ENCODE measurements around the gene SYNRG.

SYNRG gene

GRCh38 chr17:37507111-37507510, 102.1 kb downstream of the SYNRG start:
- ChIA-PET CTCF (interaction anchor here (0.7 kb wide), 1 partner anchor 10 kb away, joined by 3 read pairs; no protein-coding TSS in a partner anchor), POLR2A (interaction anchor here (0.8 kb wide), 1 partner anchor 16 kb away, joined by 3 read pairs; no protein-coding TSS in a partner anchor)
- DNase-seq (ENCODE audit: extremely low spot score), result no peak
- no peak for TF ChIP-seq FOXK2 (IDR thresholded peaks at IDR 0.05)
- no peak for TF ChIP-seq ZNF384 (IDR thresholded peaks at IDR 0.05)
- TF ChIP-seq LEF1 (IDR thresholded peaks at IDR 0.05; ENCODE audit: borderline replicate concordance), result no peak
- TF ChIP-seq, protein P1, sequence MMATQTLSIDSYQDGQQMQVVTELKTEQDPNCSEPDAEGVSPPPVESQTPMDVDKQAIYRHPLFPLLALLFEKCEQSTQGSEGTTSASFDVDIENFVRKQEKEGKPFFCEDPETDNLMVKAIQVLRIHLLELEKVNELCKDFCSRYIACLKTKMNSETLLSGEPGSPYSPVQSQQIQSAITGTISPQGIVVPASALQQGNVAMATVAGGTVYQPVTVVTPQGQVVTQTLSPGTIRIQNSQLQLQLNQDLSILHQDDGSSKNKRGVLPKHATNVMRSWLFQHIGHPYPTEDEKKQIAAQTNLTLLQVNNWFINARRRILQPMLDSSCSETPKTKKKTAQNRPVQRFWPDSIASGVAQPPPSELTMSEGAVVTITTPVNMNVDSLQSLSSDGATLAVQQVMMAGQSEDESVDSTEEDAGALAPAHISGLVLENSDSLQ (IDR thresholded peaks at IDR 0.05), result no peak
- TF ChIP-seq FOXM1 (IDR thresholded peaks at IDR 0.05; ENCODE audit: borderline replicate concordance), result no peak

DNA sequence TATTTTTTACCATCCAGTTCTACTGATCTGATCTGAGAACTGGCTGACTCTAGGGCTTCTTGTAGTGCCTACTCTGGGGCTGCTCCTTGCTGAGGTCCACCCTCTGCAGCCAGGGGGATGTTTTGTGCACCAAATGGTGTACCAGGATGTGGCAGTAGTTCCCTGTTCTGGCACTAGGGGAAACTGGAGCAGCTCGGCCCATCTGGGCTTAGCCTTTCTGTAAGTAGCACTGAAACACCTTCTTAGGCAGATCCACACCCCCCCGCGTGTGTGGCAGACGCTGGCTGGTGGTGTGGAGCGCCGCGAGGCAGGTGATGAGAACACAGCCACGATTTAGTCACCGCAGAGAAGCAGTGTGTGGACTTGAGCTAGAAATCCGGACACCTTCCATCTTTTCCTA, 102.5 kb downstream of the SYNRG start:
- ChIA-PET POLR2A (no interaction called here), CTCF (no interaction called here)
- no peak for TF ChIP-seq SUZ12 (IDR thresholded peaks at IDR 0.05)
- no peak for TF ChIP-seq ELF4 (IDR thresholded peaks at IDR 0.05)
- no peak for TF ChIP-seq SP1 (IDR thresholded peaks at IDR 0.05)
- TF ChIP-seq FOXM1 (IDR thresholded peaks at IDR 0.05; ENCODE audit: borderline replicate concordance), result no peak
- TF ChIP-seq FOXA1 (IDR thresholded peaks at IDR 0.05), result no peak
- TF ChIP-seq CTBP1 (IDR thresholded peaks at IDR 0.05; ENCODE audit: borderline replicate concordance), result no peak
- no peak for TF ChIP-seq BHLHE40 (IDR thresholded peaks at IDR 0.05; ENCODE audit: borderline replicate concordance)
- TF ChIP-seq L3MBTL2 (conservative IDR thresholded peaks at IDR 0.05), result no peak
- no peak for TF ChIP-seq TARDBP (IDR thresholded peaks at IDR 0.05)
- TF ChIP-seq LEF1 (IDR thresholded peaks at IDR 0.05; ENCODE audit: borderline replicate concordance), result no peak
- TF ChIP-seq HDGF (IDR thresholded peaks at IDR 0.05; ENCODE audit: borderline replicate concordance), result no peak
- no peak for TF ChIP-seq FOXK2 (IDR thresholded peaks at IDR 0.05)
- TF ChIP-seq ARNT (IDR thresholded peaks at IDR 0.05), result no peak
- TF ChIP-seq, protein P1 (IDR thresholded peaks at IDR 0.05), result no peak
- TF ChIP-seq NFRKB (IDR thresholded peaks at IDR 0.05), result no peak
- no peak for TF ChIP-seq ZNF384 (IDR thresholded peaks at IDR 0.05)
- DNase-seq (ENCODE audit: extremely low spot score), result peak; percentile 52

DNA sequence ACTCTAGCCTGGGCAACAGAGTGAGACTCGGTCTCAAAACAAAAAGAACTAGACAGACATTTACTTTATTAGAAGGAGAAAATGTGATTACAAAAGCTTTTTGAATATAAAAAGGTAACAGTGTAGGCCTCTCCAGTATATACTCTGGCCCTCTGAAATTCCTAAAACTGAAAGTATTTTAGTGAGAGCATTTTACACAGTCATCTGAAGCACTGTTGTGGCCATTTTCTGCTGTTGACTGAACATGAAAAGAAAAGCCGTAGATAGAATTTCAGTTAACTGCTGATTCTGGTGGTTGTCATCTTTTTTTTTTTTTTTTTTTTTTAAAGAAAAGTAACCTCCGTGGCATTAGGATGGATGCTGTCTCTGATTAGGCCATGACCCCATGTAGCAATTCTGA, 103.9 kb downstream of the SYNRG start:
- ChIA-PET POLR2A (no interaction called here), CTCF (no interaction called here)
- DNase-seq (ENCODE audit: extremely low spot score), result no peak
- TF ChIP-seq, protein P1 (IDR thresholded peaks at IDR 0.05), result no peak

DNA sequence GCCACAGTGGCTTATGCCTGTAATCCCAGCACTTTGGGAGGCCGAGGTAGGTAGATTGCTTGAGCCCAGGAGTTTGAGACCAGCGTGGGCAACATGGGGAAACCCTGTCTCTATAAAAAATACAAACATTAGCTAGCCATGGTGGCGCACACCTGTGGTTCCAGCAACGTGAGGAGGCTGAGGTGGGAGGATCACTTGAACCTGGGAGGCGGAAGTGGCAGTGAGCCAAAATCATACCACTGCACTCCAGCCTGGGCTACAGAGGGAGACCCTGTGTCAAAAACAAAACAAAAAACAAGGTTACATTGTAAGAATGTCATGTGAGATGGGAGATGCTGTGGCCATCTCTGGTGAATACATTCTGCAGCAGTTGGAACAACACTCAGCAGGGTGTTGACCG, 106.1 kb downstream of the SYNRG start:
- TF ChIP-seq FOXA1 (IDR thresholded peaks at IDR 0.05) (no peak), FOXM1 (IDR thresholded peaks at IDR 0.05; ENCODE audit: borderline replicate concordance) (no peak), FOXK2 (IDR thresholded peaks at IDR 0.05) (no peak), L3MBTL2 (conservative IDR thresholded peaks at IDR 0.05) (no peak), ARNT (IDR thresholded peaks at IDR 0.05) (no peak), SP1 (IDR thresholded peaks at IDR 0.05) (no peak), TARDBP (IDR thresholded peaks at IDR 0.05) (no peak), BHLHE40 (IDR thresholded peaks at IDR 0.05; ENCODE audit: borderline replicate concordance) (no peak), ZNF384 (IDR thresholded peaks at IDR 0.05) (no peak)
- TF ChIP-seq, protein P1 (IDR thresholded peaks at IDR 0.05), result no peak
- ChIA-PET POLR2A (no interaction called here), CTCF (interaction anchor here (0.7 kb wide), 1 partner anchor 106 kb away, joined by 3 read pairs; the partner anchor contains the start of gene SYNRG)
- DNase-seq (ENCODE audit: extremely low spot score), result no peak

- TF ChIP-seq ELF4 (IDR thresholded peaks at IDR 0.05) (no peak), CTBP1 (IDR thresholded peaks at IDR 0.05; ENCODE audit: borderline replicate concordance) (no peak), LEF1 (IDR thresholded peaks at IDR 0.05; ENCODE audit: borderline replicate concordance) (no peak), SP1 (IDR thresholded peaks at IDR 0.05) (no peak)
- ChIA-PET CTCF (interaction anchor here (0.7 kb wide), 1 partner anchor 107 kb away, joined by 3 read pairs; the partner anchor contains the start of gene SYNRG), POLR2A (no interaction called here)
- no peak for DNase-seq (ENCODE audit: extremely low spot score)
Measured at GRCh38 chr17:37502009-37502936, 106.9 kb downstream of the SYNRG start.

GRCh38 chr17:37500378-37500777, 108.8 kb downstream of the SYNRG start:
- TF ChIP-seq ARNT (IDR thresholded peaks at IDR 0.05) (no peak), BHLHE40 (IDR thresholded peaks at IDR 0.05; ENCODE audit: borderline replicate concordance) (no peak), SUZ12 (IDR thresholded peaks at IDR 0.05) (no peak), L3MBTL2 (conservative IDR thresholded peaks at IDR 0.05) (no peak), FOXK2 (IDR thresholded peaks at IDR 0.05) (no peak), FOXM1 (IDR thresholded peaks at IDR 0.05; ENCODE audit: borderline replicate concordance) (no peak), NFRKB (IDR thresholded peaks at IDR 0.05) (no peak), CTBP1 (IDR thresholded peaks at IDR 0.05; ENCODE audit: borderline replicate concordance) (no peak), ZNF384 (IDR thresholded peaks at IDR 0.05) (no peak), HDGF (IDR thresholded peaks at IDR 0.05; ENCODE audit: borderline replicate concordance) (no peak), LEF1 (IDR thresholded peaks at IDR 0.05; ENCODE audit: borderline replicate concordance) (no peak), FOXA1 (IDR thresholded peaks at IDR 0.05) (no peak), SP1 (IDR thresholded peaks at IDR 0.05) (no peak), ELF4 (IDR thresholded peaks at IDR 0.05) (no peak), TARDBP (IDR thresholded peaks at IDR 0.05) (no peak)
- TF ChIP-seq, protein P1 (IDR thresholded peaks at IDR 0.05), result no peak
- POLR2A ChIA-PET, result interaction anchor here (1.6 kb wide), 1 partner anchor 9 kb away, joined by 5 read pairs; no protein-coding TSS in a partner anchor
- CTCF ChIA-PET, result interaction anchor here (0.7 kb wide), 1 partner anchor 441 kb away, joined by 4 read pairs; no protein-coding TSS in a partner anchor
- no peak for DNase-seq (ENCODE audit: extremely low spot score)

Data from HEK293T (cell line).